Activated T-cell treated with anti-CD3 and anti-CD28 coated beads, Interleukin-2, amount 50 U/mL, for 72 hours (primary cell): ENCODE results near the gene TBC1D8. TPM values are rescaled to one million over a fixed set of nuclear protein-coding genes. Genes with fewer than 3 reads are reported as not detected.

ENCODE experiments used
- ATAC-seq, 2 donors: fragments of 150-1000 bp; cut with Tn5 transposase; replicated peaks in 1 of 2; 2 replicates each; pipeline ENCODE4 v1.10.0; 2021; ENCODE audit warnings: moderate library complexity in 2 of 2, mild to moderate bottlenecking in 1 of 2
- DNase-seq, 2 donors: peaks; one replicate each; pipeline ENCODE4 v3.0.0; 2021 to 2022; ENCODE audit warnings: mixed read lengths in 1 of 2
- H3K27ac Mint-ChIP-seq: one replicate; pipeline ENCODE4 v1.8.0; 2022; ENCODE audit warnings: mild to moderate bottlenecking, moderate library complexity, mixed read lengths
- H3K27me3 Mint-ChIP-seq: one replicate; pipeline ENCODE4 v1.8.0; 2022; ENCODE audit warnings: low read depth, mixed read lengths
- H3K36me3 Mint-ChIP-seq, 2 donors: one replicate each; pipeline ENCODE4 v1.8.0; 2022; ENCODE audit warnings: mixed read lengths in 2 of 2, mild to moderate bottlenecking in 1 of 2; ENCODE audit not compliant: insufficient read depth in 2 of 2
- H3K4me1 Mint-ChIP-seq: one replicate; pipeline ENCODE4 v1.8.0; 2022; ENCODE audit warnings: low read depth, mixed read lengths
- H3K4me3 Mint-ChIP-seq, 2 donors: one replicate each; pipeline ENCODE4 v1.8.0; 2022; ENCODE audit warnings: mild to moderate bottlenecking in 2 of 2, mixed read lengths in 2 of 2, moderate library complexity in 2 of 2
- H3K9me3 Mint-ChIP-seq, 2 donors: one replicate each; pipeline ENCODE4 v1.8.0; 2022; ENCODE audit warnings: mixed read lengths in 2 of 2
- total RNA-seq, 2 donors: library from RNA; stranded (reverse); gene quantifications; one replicate each; pipeline ENCODE4 v1.2.3, GENCODE V29; 2022

The TBC1D8 gene
- total RNA-seq, 2 donors from 2014 or later: 5.2 to 8.3 TPM

GRCh38 chr2:100968146-100969145 is 182.7 kb downstream of the TBC1D8 start:
- Mint-ChIP-seq H3K27me3 (no peaks in the 10 kb centered on the region), H3K9me3 (no peaks in the 10 kb centered on the region), H3K36me3 (no peaks in the 10 kb centered on the region), H3K27ac (no peak overlapping the region), H3K4me1 (peaks cover 4% of the 10 kb centered on the region), H3K4me3 (no peak overlapping the region)
- ATAC-seq: no peak
- no peak for DNase-seq

GRCh38 chr2:100967716-100968115 is 183.5 kb downstream of the TBC1D8 start:
- Mint-ChIP-seq H3K9me3 (no peaks in the 10 kb centered on the region), H3K4me1 (peaks cover 4% of the 10 kb centered on the region)

GRCh38 chr2:100965596-100965995 is 185.6 kb downstream of the TBC1D8 start:
- ATAC-seq (no peak), DNase-seq (no peak)
- no peaks in the 10 kb centered on the region for H3K9me3 Mint-ChIP-seq
- no peak overlapping the region for H3K4me3 Mint-ChIP-seq
- H3K27ac Mint-ChIP-seq: no peak overlapping the region
- H3K36me3 Mint-ChIP-seq: no peaks in the 10 kb centered on the region
- peaks cover 1% of the 10 kb centered on the region for H3K4me1 Mint-ChIP-seq
- no peaks in the 10 kb centered on the region for H3K27me3 Mint-ChIP-seq

More at GRCh38 chr2:100967716-100968115, 183.5 kb downstream of the TBC1D8 start:
- Mint-ChIP-seq H3K27ac (no peak overlapping the region), H3K27me3 (no peaks in the 10 kb centered on the region), H3K36me3 (no peaks in the 10 kb centered on the region), H3K4me3 (no peak overlapping the region)
- no peak for DNase-seq
- no peak for ATAC-seq

GRCh38 chr2:100964681-100965169 is 186.5 kb downstream of the TBC1D8 start:
- H3K27ac Mint-ChIP-seq: no peak overlapping the region
- H3K36me3 Mint-ChIP-seq: no peaks in the 10 kb centered on the region
- ATAC-seq: no peak
- no peaks in the 10 kb centered on the region for H3K27me3 Mint-ChIP-seq
- no peak for DNase-seq
- H3K9me3 Mint-ChIP-seq: no peaks in the 10 kb centered on the region
- H3K4me1 Mint-ChIP-seq: no peaks in the 10 kb centered on the region
- H3K4me3 Mint-ChIP-seq: no peak overlapping the region

GRCh38 chr2:100964222-100964621 is 187.0 kb downstream of the TBC1D8 start:
- Mint-ChIP-seq H3K9me3 (no peaks in the 10 kb centered on the region), H3K4me1 (peaks cover 5% of the 10 kb centered on the region), H3K36me3 (no peaks in the 10 kb centered on the region), H3K27me3 (no peaks in the 10 kb centered on the region), H3K4me3 (no peak overlapping the region), H3K27ac (no peak overlapping the region)
- DNase-seq: no peak
- no peak for ATAC-seq

GRCh38 chr2:100963026-100963375 is 188.2 kb downstream of the TBC1D8 start:
- Mint-ChIP-seq H3K4me3 (no peak overlapping the region), H3K9me3 (no peaks in the 10 kb centered on the region), H3K27ac (no peak overlapping the region), H3K36me3 (no peaks in the 10 kb centered on the region), H3K27me3 (no peaks in the 10 kb centered on the region), H3K4me1 (peaks cover 8% of the 10 kb centered on the region)
- DNase-seq (no peak), ATAC-seq (no peak)

- Mint-ChIP-seq H3K36me3 (no peaks in the 10 kb centered on the region), H3K4me1 (peaks cover 8% of the 10 kb centered on the region), H3K27me3 (no peaks in the 10 kb centered on the region), H3K9me3 (no peaks in the 10 kb centered on the region), H3K4me3 (no peak overlapping the region), H3K27ac (no peak overlapping the region)
- DNase-seq (no peak), ATAC-seq (no peak)
Measured at GRCh38 chr2:100962366-100963025, 188.7 kb downstream of the TBC1D8 start.

GRCh38 chr2:100960688-100961087 is 190.5 kb downstream of the TBC1D8 start:
- no peak overlapping the region for H3K4me3 Mint-ChIP-seq
- no peaks in the 10 kb centered on the region for H3K36me3 Mint-ChIP-seq
- no peaks in the 10 kb centered on the region for H3K27me3 Mint-ChIP-seq

GRCh38 chr2:100959225-100959880 is 191.8 kb downstream of the TBC1D8 start:
- no peak for ATAC-seq
- no peak for DNase-seq
- peaks cover 8% of the 10 kb centered on the region for H3K4me1 Mint-ChIP-seq
- no peaks in the 10 kb centered on the region for H3K27me3 Mint-ChIP-seq
- H3K9me3 Mint-ChIP-seq: no peaks in the 10 kb centered on the region
- H3K36me3 Mint-ChIP-seq: no peaks in the 10 kb centered on the region
- H3K27ac Mint-ChIP-seq: no peak overlapping the region
- no peak overlapping the region for H3K4me3 Mint-ChIP-seq

More at GRCh38 chr2:100960688-100961087, 190.5 kb downstream of the TBC1D8 start:
- ATAC-seq (no peak), DNase-seq (no peak)
- Mint-ChIP-seq H3K9me3 (no peaks in the 10 kb centered on the region), H3K27ac (no peak overlapping the region), H3K4me1 (peaks cover 8% of the 10 kb centered on the region)

- H3K9me3 Mint-ChIP-seq: no peaks in the 10 kb centered on the region
- ATAC-seq (no peak), DNase-seq (no peak)
- H3K4me1 Mint-ChIP-seq: peaks cover 15% of the 10 kb centered on the region
- no peak overlapping the region for H3K4me3 Mint-ChIP-seq
- H3K27me3 Mint-ChIP-seq: no peaks in the 10 kb centered on the region
- H3K27ac Mint-ChIP-seq: no peak overlapping the region
- no peaks in the 10 kb centered on the region for H3K36me3 Mint-ChIP-seq
Measured at GRCh38 chr2:100957996-100958653, 193.1 kb downstream of the TBC1D8 start.
